B cell (primary cell): Measurements from ENCODE around the gene MAPKAP1. TPM values are rescaled to one million over a fixed set of nuclear protein-coding genes. Genes with fewer than 3 reads are reported as not detected.

Experiments
- ATAC-seq: fragments of 200-7000 bp; cut with Tn5 transposase; one replicate; pipeline ENCODE4 v1.10.0; 2021; ENCODE audit warnings: low read depth, mild to moderate bottlenecking, moderate number of reproducible peaks, moderate library complexity
- CTCF ChIA-PET: fragments of 350-600 bp; sonication (Branson Sonifier 250); formaldehyde crosslinking; loops from one replicate; lab custom pipeline; 2021; ENCODE audit warnings: antibody characterized with exemption, inconsistent platforms; lab: Charles Lee
- POLR2A ChIA-PET: fragments of 350-600 bp; sonication (Branson Sonifier 250); formaldehyde crosslinking; loops from one replicate; lab custom pipeline; 2021; ENCODE audit warnings: antibody characterized with exemption; lab: Charles Lee
- DNase-seq: peaks from one replicate; pipeline ENCODE4 v3.0.0; 2013
- H2AFZ ChIP-seq: 2 replicates; pipeline ENCODE4 v1.6.1; 2012; ENCODE audit warnings: mild to moderate bottlenecking, low read depth, low read length; ENCODE audit not compliant: insufficient read depth, poor library complexity, severe bottlenecking
- H3K27ac ChIP-seq, 2 donors: 1 replicate in 1 of 2; 2 replicates in 1 of 2; pipeline ENCODE4 v1.5.1; 2012 to 2013; ENCODE audit warnings: low read length in 2 of 2, mild to moderate bottlenecking in 2 of 2, moderate library complexity in 1 of 2
- H3K27me3 ChIP-seq, 4 experiments: fragments of 200-600 bp in 1 of 4; sonication (generic) in 1 of 4; replicated peaks in 1 of 4; 1 replicate in 2 of 4; 2 replicates in 2 of 4; pipeline versions ENCODE4 v1.6.1 to v1.7.0; 2013 to 2016; ENCODE audit warnings: low read length in 3 of 4, mild to moderate bottlenecking in 2 of 4, mixed read lengths in 1 of 4, moderate library complexity in 1 of 4; ENCODE audit not compliant: insufficient read depth in 4 of 4, control insufficient read depth in 3 of 4; ENCODE audit errors: control extremely low read depth in 1 of 4
- H3K36me3 ChIP-seq, 2 experiments: replicated peaks in 1 of 2; 1 replicate in 1 of 2; 2 replicates in 1 of 2; pipeline versions ENCODE4 v1.6.1 to v1.7.1; 2013; ENCODE audit warnings: low read length in 1 of 2; ENCODE audit not compliant: insufficient read depth in 2 of 2, control insufficient read depth in 1 of 2; ENCODE audit errors: control extremely low read depth in 1 of 2, extremely low read depth in 1 of 2
- H3K4me1 ChIP-seq, 2 donors: fragments of 200-600 bp in 1 of 2; sonication (generic) in 1 of 2; 1 replicate in 1 of 2; 2 replicates in 1 of 2; pipeline versions ENCODE4 v1.5.1 to v1.6.1; 2013 to 2017; ENCODE audit warnings: low read length in 2 of 2; ENCODE audit not compliant: control insufficient read depth in 2 of 2, insufficient read depth in 2 of 2
- H3K4me2 ChIP-seq: replicated peaks from 2 replicates; pipeline ENCODE3; 2012; ENCODE audit warnings: mild to moderate bottlenecking, low read depth, low read length; ENCODE audit not compliant: poor library complexity, severe bottlenecking
- H3K4me3 ChIP-seq, 5 experiments: fragments of 200-600 bp in 1 of 5; sonication (generic) in 1 of 5; 1 replicate in 3 of 5; 2 replicates in 2 of 5; pipeline versions ENCODE4 v1.5.1 to v1.7.0; 2011 to 2016; ENCODE audit warnings: low read length in 4 of 5, mild to moderate bottlenecking in 4 of 5, low read depth in 2 of 5, control low read depth in 1 of 5, moderate library complexity in 1 of 5; ENCODE audit not compliant: insufficient read depth in 1 of 5; ENCODE audit errors: control extremely low read depth in 1 of 5, extremely low read depth in 1 of 5
- H3K79me2 ChIP-seq: fragments of 200-600 bp; sonication (generic); one replicate; pipeline ENCODE4 v1.6.0; 2016; ENCODE audit warnings: low read length; ENCODE audit not compliant: control insufficient read depth, insufficient read depth
- H3K9ac ChIP-seq: fragments of 200-600 bp; sonication (generic); 2 replicates; pipeline ENCODE4 v1.6.1; 2017; ENCODE audit warnings: mild to moderate bottlenecking, low read length, moderate library complexity
- H3K9me3 ChIP-seq, 3 donors: one replicate each; pipeline versions ENCODE4 v1.6.1 to v1.7.1; 2013; ENCODE audit warnings: low read length in 2 of 3; ENCODE audit not compliant: control insufficient read depth in 2 of 3, insufficient read depth in 1 of 3; ENCODE audit errors: control extremely low read depth in 1 of 3
- H4K20me1 ChIP-seq: 2 replicates; pipeline ENCODE4 v1.6.0; 2012; ENCODE audit warnings: mild to moderate bottlenecking, low read length; ENCODE audit not compliant: insufficient read depth, control insufficient read depth, poor library complexity, severe bottlenecking
- H3K27ac Mint-ChIP-seq: one replicate; pipeline ENCODE4 v1.8.0; 2021; ENCODE audit warnings: mixed read lengths
- H3K27me3 Mint-ChIP-seq: one replicate; pipeline ENCODE4 v1.8.0; 2021; ENCODE audit warnings: mixed read lengths
- H3K4me1 Mint-ChIP-seq: one replicate; pipeline ENCODE4 v1.8.0; 2021; ENCODE audit warnings: mixed read lengths
- H3K4me3 Mint-ChIP-seq: one replicate; pipeline ENCODE4 v1.8.0; 2021; ENCODE audit warnings: mixed read lengths
- H3K9me3 Mint-ChIP-seq: one replicate; pipeline ENCODE4 v1.8.0; 2022; ENCODE audit warnings: mixed read lengths; ENCODE audit not compliant: insufficient read depth
- CTCF ChIP-seq: fragments of 200-600 bp; IDR thresholded peaks from one replicate; pipeline ENCODE4 v1.8.0; 2022; ENCODE audit warnings: antibody characterized with exemption, mild to moderate bottlenecking
- EZH2 ChIP-seq: IDR thresholded peaks from 2 replicates; pipeline ENCODE4 v1.6.1; 2012; ENCODE audit warnings: borderline replicate concordance, low read depth, mild to moderate bottlenecking, moderate library complexity, low read length; ENCODE audit not compliant: insufficient read depth, poor library complexity, severe bottlenecking
- WGBS: methylation state at CpG from one replicate; pipeline ENCODE4 v1.1.5; 2013; ENCODE audit warnings: missing lambda C conversion rate; ENCODE audit not compliant: insufficient coverage; 5-methylcytosine and 5-hydroxymethylcytosine counted together
- intact Hi-C: fragments of 100-400 bp; cut with micrococcal nuclease; formaldehyde crosslinking; loops from one replicate; pipeline ENCODE4 v1.10.0; 2022
- polyA plus RNA-seq: library from polyadenylated mRNA; depleted of rRNA; stranded (reverse); fragments of >200 nt; gene quantifications from 2 replicates; pipeline ENCODE4 v1.2.3, GENCODE V29; 2012
- total RNA-seq, 2 donors: library from RNA; stranded (reverse); fragments of 120-200 nt in 1 of 2; gene quantifications; 1 replicate in 1 of 2; 2 replicates in 1 of 2; pipeline versions ENCODE4 v1.2.3 to v1.2.4, GENCODE V29; 2013 to 2022

MAPKAP1 gene
- total and polyA plus RNA-seq, 2 donors (not counting 1 experiment from before 2014, with no cell fraction given), result 51.6 to 62.4 TPM

- ATAC-seq (no peak), DNase-seq (no peak)
- Mint-ChIP-seq H3K4me1 (no peaks in the 10 kb centered on the region), H3K27me3 (no peaks in the 10 kb centered on the region), H3K27ac (no peak overlapping the region), H3K9me3 (no peaks in the 10 kb centered on the region), H3K4me3 (no peak overlapping the region)
- intact Hi-C loops, result no loop called here
- Histone ChIP-seq H3K79me2 (no peaks in the 10 kb centered on the region), H3K4me3 (no peak overlapping the region), H3K4me2 (no peak overlapping the region), H3K36me3 (peaks cover 16 to 20% of the 10 kb centered on the region in 2 experiments), H3K27ac (no peak overlapping the region), H3K4me1 (no peaks in the 10 kb centered on the region), H4K20me1 (peaks cover 4% of the 10 kb centered on the region), H3K27me3 (no peaks in the 10 kb centered on the region), H2AFZ (no peak overlapping the region), H3K9ac (no peak overlapping the region), H3K9me3 (no peaks in the 10 kb centered on the region)
- 100% methylated on average over 8 of the region's 13 CpGs for WGBS
- ChIA-PET POLR2A (interaction anchor here (0.6 kb wide), 1 partner anchor 568 kb away, joined by 8 read pairs; no protein-coding TSS in a partner anchor), CTCF (interaction anchor here (1.0 kb wide), 1 partner anchor 77 kb away, joined by 3 read pairs; no protein-coding TSS in a partner anchor)
- TF ChIP-seq CTCF (no peak), EZH2 (no peak)
Measured at GRCh38 chr9:125484350-125485282, 222.4 kb downstream of the MAPKAP1 start.

- Histone ChIP-seq H3K4me3 (no peak overlapping the region), H3K36me3 (peaks cover 16 to 22% of the 10 kb centered on the region in 2 experiments), H3K9ac (no peak overlapping the region), H3K4me2 (no peak overlapping the region), H2AFZ (no peak overlapping the region), H4K20me1 (no peaks in the 10 kb centered on the region), H3K27me3 (no peaks in the 10 kb centered on the region), H3K9me3 (no peaks in the 10 kb centered on the region), H3K4me1 (no peaks in the 10 kb centered on the region), H3K79me2 (no peaks in the 10 kb centered on the region), H3K27ac (no peak overlapping the region)
- Mint-ChIP-seq H3K9me3 (no peaks in the 10 kb centered on the region), H3K4me1 (no peaks in the 10 kb centered on the region), H3K27me3 (no peaks in the 10 kb centered on the region), H3K4me3 (no peak overlapping the region), H3K27ac (no peak overlapping the region)
- TF ChIP-seq CTCF (no peak), EZH2 (no peak)
- POLR2A ChIA-PET, result no interaction called here
- CTCF ChIA-PET, result no interaction called here
- DNase-seq, result no peak
- ATAC-seq, result no peak
- intact Hi-C loops, result no loop called here
- no CpG with 5 or more reads among the region's 2 CpGs for WGBS
Measured at GRCh38 chr9:125483697-125484096, 223.3 kb downstream of the MAPKAP1 start.
